Measurements from ENCODE around the gene POLR1D.

- TF ChIP-seq EZH2 (IDR thresholded peaks at IDR 0.05; ENCODE audit: low read depth, unreplicated experiment) (no peak), CTCF (conservative IDR thresholded peaks at IDR 0.05; ENCODE audit: low read depth in 2 of 2) (no peak), POLR2AphosphoS5 (IDR thresholded peaks at IDR 0.05; ENCODE audit: low read depth) (no peak), ZNF331 (CRISPR knock-in tag; IDR thresholded peaks at IDR 0.05; ENCODE audit: low read depth) (no peak), EZH2phosphoT487 (IDR thresholded peaks at IDR 0.05; ENCODE audit: unreplicated experiment) (no peak), REST (IDR thresholded peaks at IDR 0.05; ENCODE audit: unreplicated experiment) (no peak), CREB1 (CRISPR knock-in tag; IDR thresholded peaks at IDR 0.05; ENCODE audit: low read depth) (no peak), ZNF114 (CRISPR knock-in tag; IDR thresholded peaks at IDR 0.05) (no peak), ZNF462 (CRISPR knock-in tag; IDR thresholded peaks at IDR 0.05) (no peak), NANOG (IDR thresholded peaks at IDR 0.05; ENCODE audit: borderline replicate concordance) (no peak)
These were observed 9.5 kb downstream of the POLR1D start for GRCh38 chr13:27631156-27631555.

Measured in GM23338 (cell line).